Activated B cell treated with CpG ODN at 0.5 μM for 24 hours (primary cell): ENCODE data around the gene ASTL. TPM values are rescaled to one million over a fixed set of nuclear protein-coding genes. Genes with fewer than 3 reads are reported as not detected.

Experiments used
- ATAC-seq: fragments of 200-7000 bp; cut with Tn5 transposase; one replicate; pipeline ENCODE4 v1.10.0; 2021; ENCODE audit warnings: low read depth, mild to moderate bottlenecking, moderate library complexity
- CTCF ChIA-PET: fragments of 350-600 bp; sonication (Branson Sonifier 250); formaldehyde crosslinking; loops from one replicate; lab custom pipeline; 2021; ENCODE audit warnings: antibody characterized with exemption; lab: Charles Lee
- POLR2A ChIA-PET: fragments of 350-600 bp; sonication (Branson Sonifier 250); formaldehyde crosslinking; loops from one replicate; lab custom pipeline; 2021; ENCODE audit warnings: antibody characterized with exemption; lab: Charles Lee
- DNase-seq: peaks from one replicate; pipeline ENCODE4 v3.0.0; 2022
- H3K27ac Mint-ChIP-seq: one replicate; pipeline ENCODE4 v1.8.0; 2020; ENCODE audit warnings: mixed read lengths
- H3K27me3 Mint-ChIP-seq: one replicate; pipeline ENCODE4 v1.8.0; 2021; ENCODE audit warnings: mixed read lengths
- H3K36me3 Mint-ChIP-seq: one replicate; pipeline ENCODE4 v1.8.0; 2021; ENCODE audit warnings: low read depth, mixed read lengths
- H3K4me1 Mint-ChIP-seq: one replicate; pipeline ENCODE4 v1.8.0; 2021; ENCODE audit warnings: mixed read lengths
- H3K4me3 Mint-ChIP-seq: one replicate; pipeline ENCODE4 v1.8.0; 2020; ENCODE audit warnings: mild to moderate bottlenecking, mixed read lengths
- H3K9me3 Mint-ChIP-seq: one replicate; pipeline ENCODE4 v1.8.0; 2020; ENCODE audit warnings: mixed read lengths
- intact Hi-C: fragments of 100-400 bp; cut with micrococcal nuclease; formaldehyde crosslinking; loops from one replicate; pipeline ENCODE4 v1.15.1; 2024
- total RNA-seq: library from RNA; stranded (reverse); gene quantifications from 2 replicates; pipeline ENCODE4 v1.2.3, GENCODE V29; 2022
- TF ChIP-seq, protein P1 (sequence below): fragments of 200-600 bp; IDR thresholded peaks from one replicate; pipeline ENCODE4 v1.8.0; 2022; ENCODE audit warnings: antibody characterized with exemption, mild to moderate bottlenecking

Gene ASTL
- total RNA-seq, 1 donor from 2014 or later = 1.6 TPM

GRCh38 chr2:96153991-96154431 lies 15.7 kb upstream of the ASTL start:
- Mint-ChIP-seq H3K4me3 (no peak overlapping the region), H3K27me3 (no peaks in the 10 kb centered on the region), H3K9me3 (no peaks in the 10 kb centered on the region), H3K36me3 (no peaks in the 10 kb centered on the region), H3K4me1 (peaks cover 58% of the 10 kb centered on the region), H3K27ac (no peak overlapping the region)
- ChIA-PET POLR2A (no interaction called here), CTCF (interaction anchor here (1.7 kb wide), 1 partner anchor 20 kb away, joined by 4 read pairs; no protein-coding TSS in a partner anchor)
- TF ChIP-seq, protein P1, sequence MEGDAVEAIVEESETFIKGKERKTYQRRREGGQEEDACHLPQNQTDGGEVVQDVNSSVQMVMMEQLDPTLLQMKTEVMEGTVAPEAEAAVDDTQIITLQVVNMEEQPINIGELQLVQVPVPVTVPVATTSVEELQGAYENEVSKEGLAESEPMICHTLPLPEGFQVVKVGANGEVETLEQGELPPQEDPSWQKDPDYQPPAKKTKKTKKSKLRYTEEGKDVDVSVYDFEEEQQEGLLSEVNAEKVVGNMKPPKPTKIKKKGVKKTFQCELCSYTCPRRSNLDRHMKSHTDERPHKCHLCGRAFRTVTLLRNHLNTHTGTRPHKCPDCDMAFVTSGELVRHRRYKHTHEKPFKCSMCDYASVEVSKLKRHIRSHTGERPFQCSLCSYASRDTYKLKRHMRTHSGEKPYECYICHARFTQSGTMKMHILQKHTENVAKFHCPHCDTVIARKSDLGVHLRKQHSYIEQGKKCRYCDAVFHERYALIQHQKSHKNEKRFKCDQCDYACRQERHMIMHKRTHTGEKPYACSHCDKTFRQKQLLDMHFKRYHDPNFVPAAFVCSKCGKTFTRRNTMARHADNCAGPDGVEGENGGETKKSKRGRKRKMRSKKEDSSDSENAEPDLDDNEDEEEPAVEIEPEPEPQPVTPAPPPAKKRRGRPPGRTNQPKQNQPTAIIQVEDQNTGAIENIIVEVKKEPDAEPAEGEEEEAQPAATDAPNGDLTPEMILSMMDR = no peak
- no peak for ATAC-seq
- intact Hi-C loops = no loop called here
- DNase-seq = no peak

DNA sequence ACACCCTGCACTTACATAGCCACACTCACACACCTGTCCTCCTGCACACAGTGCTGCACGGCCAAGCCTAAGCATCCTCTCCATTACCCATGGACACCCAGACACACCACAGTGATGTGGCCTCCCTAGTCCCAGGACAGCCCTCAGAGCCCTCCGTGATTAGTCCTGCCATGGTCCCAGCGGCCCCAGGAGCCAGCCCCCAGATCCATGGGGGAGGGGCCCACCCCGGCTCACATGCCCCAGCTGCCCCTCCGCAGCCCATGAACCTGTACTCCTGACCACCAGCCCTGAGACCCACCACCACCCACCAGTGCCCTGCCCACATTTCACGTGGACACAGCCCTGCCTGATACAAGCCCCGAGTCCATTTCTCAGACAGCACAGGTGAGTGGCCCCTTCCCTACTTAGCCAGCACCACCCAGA lies 15.0 kb upstream of the ASTL start:
- Mint-ChIP-seq H3K4me1 (peaks cover 59% of the 10 kb centered on the region), H3K27ac (no peak overlapping the region)
- POLR2A ChIA-PET = interaction anchor here (0.6 to 1.2 kb wide), 2 partner anchors 10 to 169 kb away, joined by 4 to 5 read pairs; no protein-coding TSS in a partner anchor

DNA sequence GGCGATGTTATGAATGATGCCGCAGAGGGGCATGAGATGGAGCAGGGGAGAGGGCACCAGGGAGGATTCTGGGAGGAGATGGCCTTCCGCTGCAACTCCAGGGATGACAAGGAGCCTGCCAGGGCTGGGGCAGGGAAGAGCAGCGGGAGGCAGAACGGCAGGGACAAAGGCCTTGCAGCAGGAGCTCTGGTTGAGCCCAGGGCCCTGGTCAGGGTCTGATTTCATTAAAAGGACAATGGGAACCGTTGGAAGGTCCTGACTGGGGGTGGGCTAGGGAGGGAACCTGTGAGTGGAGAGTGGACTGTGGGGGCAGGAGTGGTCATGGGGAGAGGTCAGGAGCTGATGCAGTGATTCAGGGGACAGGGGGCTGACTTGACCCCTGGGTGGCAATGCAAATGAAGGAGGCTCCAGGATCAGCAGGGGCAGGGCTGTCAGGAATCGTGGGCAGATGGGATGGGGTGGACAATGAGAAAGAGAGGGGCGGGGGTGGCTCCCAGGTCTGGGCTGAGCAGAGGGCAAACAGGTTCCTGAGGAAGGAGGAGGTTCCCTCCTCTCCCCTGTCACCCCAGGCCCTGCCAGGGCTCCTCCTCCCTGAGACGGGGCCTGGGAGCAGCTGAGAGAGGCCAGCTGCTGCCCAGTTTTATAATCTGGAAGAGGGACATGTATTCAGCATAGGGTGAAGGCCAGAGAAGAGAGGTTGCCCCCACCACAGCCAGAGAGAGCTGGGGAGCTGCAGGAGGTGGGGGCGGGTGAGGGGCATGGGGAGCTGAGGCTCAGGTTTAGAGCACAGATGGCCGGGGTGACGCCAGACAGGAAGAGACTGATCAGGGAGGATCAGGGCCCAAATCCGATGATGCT lies 14.2 kb upstream of the ASTL start:
- POLR2A ChIA-PET = interaction anchor here (0.6 to 1.4 kb wide), 4 partner anchors 9 to 170 kb away, joined by 4 to 6 read pairs (median 6); partner anchors contain the start of gene ASTL
- peaks cover 59% of the 10 kb centered on the region for H3K4me1 Mint-ChIP-seq
- DNase-seq = no peak
- CTCF ChIA-PET = interaction anchor here (2.2 to 5.3 kb wide), 2 partner anchors 14 to 22 kb away, joined by 5 to 40 read pairs; no protein-coding TSS in a partner anchor
- H3K36me3 Mint-ChIP-seq = no peaks in the 10 kb centered on the region
- TF ChIP-seq, protein P1 = no peak
- H3K9me3 Mint-ChIP-seq = no peaks in the 10 kb centered on the region
- no peak overlapping the region for H3K4me3 Mint-ChIP-seq
- intact Hi-C loops = no loop called here
- H3K27ac Mint-ChIP-seq = peak overlapping the region; percentile 1
- ATAC-seq = no peak
- no peaks in the 10 kb centered on the region for H3K27me3 Mint-ChIP-seq

More for the DNA sequence above, 15.0 kb upstream of the ASTL start:
- intact Hi-C loops = no loop called here
- Mint-ChIP-seq H3K36me3 (no peaks in the 10 kb centered on the region), H3K27me3 (no peaks in the 10 kb centered on the region), H3K9me3 (no peaks in the 10 kb centered on the region), H3K4me3 (no peak overlapping the region)
- DNase-seq (no peak), ATAC-seq (no peak)
- TF ChIP-seq, protein P1 = no peak
- CTCF ChIA-PET = interaction anchor here (1.7 to 5.3 kb wide), 3 partner anchors 14 to 22 kb away, joined by 4 to 40 read pairs (median 5); no protein-coding TSS in a partner anchor

DNA sequence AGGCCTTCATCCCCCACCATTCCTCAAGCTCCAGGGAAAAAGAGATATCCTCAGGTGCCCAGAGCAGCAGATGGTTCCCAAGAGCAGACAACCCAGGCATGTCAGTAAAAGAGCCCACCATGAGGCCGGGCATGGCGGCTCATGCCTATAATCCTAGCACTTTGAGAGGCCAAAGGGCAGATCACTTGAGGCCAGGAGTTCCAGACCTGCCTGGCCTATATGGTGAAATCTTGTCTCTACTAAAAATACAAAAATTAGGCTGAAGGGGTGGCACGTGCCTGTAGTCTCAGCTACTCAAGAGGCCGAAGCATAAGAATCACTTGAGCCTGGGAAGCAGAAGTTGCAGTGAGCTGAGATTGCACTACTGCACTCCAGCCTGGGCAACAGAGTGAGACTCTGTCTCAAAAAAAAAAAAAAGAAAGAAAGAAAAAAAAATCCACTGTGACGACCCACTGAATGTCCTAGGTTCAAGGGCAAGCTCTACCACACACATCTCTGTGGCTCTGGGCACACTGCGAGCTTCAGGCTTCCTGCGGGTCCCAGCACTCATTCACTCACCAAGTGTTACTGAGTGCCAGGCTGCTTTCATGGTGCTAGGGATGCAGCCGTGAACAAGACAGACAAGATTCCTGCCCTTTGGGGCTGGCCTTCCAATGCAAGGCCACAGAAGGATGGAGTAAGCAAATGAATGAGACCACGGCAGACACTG lies 13.4 kb upstream of the ASTL start:
- Mint-ChIP-seq H3K27me3 (no peaks in the 10 kb centered on the region), H3K36me3 (no peaks in the 10 kb centered on the region), H3K4me1 (peaks cover 59% of the 10 kb centered on the region), H3K4me3 (no peak overlapping the region), H3K9me3 (no peaks in the 10 kb centered on the region), H3K27ac (peak overlapping the region; percentile 1)
- CTCF ChIA-PET = interaction anchor here (0.6 to 5.3 kb wide), 4 partner anchors 11 to 35 kb away, joined by 3 to 40 read pairs (median 4); no protein-coding TSS in a partner anchor
- intact Hi-C loops = no loop called here
- POLR2A ChIA-PET = interaction anchor here (1.1 to 1.4 kb wide), 3 partner anchors 8 to 22 kb away, joined by 4 to 6 read pairs (median 6); partner anchors contain the start of gene ASTL
- no peak for DNase-seq
- no peak for ATAC-seq
- TF ChIP-seq, protein P1 = no peak
